DOHH2 (cell line): ENCODE measurements around the gene COX6B1.

Experiments
- H3F3A ChIP-seq: fragments of 200-600 bp; sonication (generic), shearing (Covaris generic); 2 replicates; pipeline ENCODE4 v1.6.0; 2016; ENCODE audit warnings: antibody characterized with exemption, mild to moderate bottlenecking; ENCODE audit not compliant: control insufficient read depth, insufficient read depth
- H3K27ac ChIP-seq: fragments of 200-600 bp; sonication (generic); 2 replicates; pipeline ENCODE4 v1.5.1; 2014; ENCODE audit warnings: low read depth, mild to moderate bottlenecking, low read length, moderate library complexity
- H3K27me3 ChIP-seq: fragments of 200-600 bp; sonication (generic); 2 replicates; pipeline ENCODE4 v1.6.1; 2014; ENCODE audit warnings: mild to moderate bottlenecking, low read length, mixed read lengths; ENCODE audit not compliant: control insufficient read depth
- H3K36me3 ChIP-seq: fragments of 200-600 bp; sonication (generic); 2 replicates; pipeline ENCODE4 v1.6.1; 2014; ENCODE audit warnings: mild to moderate bottlenecking, low read length, moderate library complexity, mixed read lengths; ENCODE audit not compliant: control insufficient read depth
- H3K4me1 ChIP-seq: fragments of 200-600 bp; sonication (generic); 2 replicates; pipeline ENCODE4 v1.6.1; 2014; ENCODE audit warnings: mild to moderate bottlenecking, low read length, mixed read lengths; ENCODE audit not compliant: control insufficient read depth
- H3K4me2 ChIP-seq: fragments of 200-600 bp; sonication (generic); 2 replicates; pipeline ENCODE4 v1.6.0; 2014; ENCODE audit warnings: mild to moderate bottlenecking, low read length, moderate library complexity
- H3K4me3 ChIP-seq: fragments of 200-600 bp; sonication (generic); 2 replicates; pipeline ENCODE4 v1.5.1; 2014; ENCODE audit warnings: mild to moderate bottlenecking, low read length, mixed read lengths
- H3K79me2 ChIP-seq: fragments of 200-600 bp; sonication (generic); 2 replicates; pipeline ENCODE4 v1.6.1; 2014; ENCODE audit warnings: mild to moderate bottlenecking, low read length, mixed read lengths; ENCODE audit not compliant: control insufficient read depth
- H3K9me2 ChIP-seq: fragments of 200-600 bp; sonication (generic); replicated peaks from 2 replicates; pipeline ENCODE4 v1.6.1; 2014; ENCODE audit warnings: mild to moderate bottlenecking, low read length, mixed read lengths; ENCODE audit not compliant: control insufficient read depth
- H3K9me3 ChIP-seq: fragments of 200-600 bp; sonication (generic); 2 replicates; pipeline ENCODE4 v1.6.1; 2014; ENCODE audit warnings: antibody characterized with exemption, low read length, mixed read lengths; ENCODE audit not compliant: control insufficient read depth, insufficient read depth
- H4K20me1 ChIP-seq: fragments of 200-600 bp; sonication (generic); 2 replicates; pipeline ENCODE4 v1.6.0; 2014; ENCODE audit warnings: low read depth, mild to moderate bottlenecking, antibody characterized with exemption, low read length, moderate library complexity; ENCODE audit not compliant: control insufficient read depth, insufficient read depth
- CTCF ChIP-seq: fragments of 200-600 bp; sonication (generic); IDR thresholded peaks from one replicate; pipeline ENCODE4 v1.5.1; 2014; ENCODE audit warnings: antibody characterized with exemption, mild to moderate bottlenecking, low read depth, low read length; ENCODE audit not compliant: poor library complexity, severe bottlenecking
- EZH2phosphoT487 ChIP-seq: fragments of 200-600 bp; sonication (generic); IDR thresholded peaks from 2 replicates; pipeline ENCODE4 v1.6.1; 2017; ENCODE audit warnings: borderline replicate concordance, mild to moderate bottlenecking, antibody characterized with exemption, low read length, moderate library complexity, mixed read lengths

The COX6B1 gene

GRCh38 chr19:35656700-35657099 lies 8.6 kb downstream of the COX6B1 start:
- peaks cover under 1% of the 10 kb centered on the region; the same call in 1 of the 2 replicates for H3K79me2 ChIP-seq
- H3K27ac ChIP-seq, result no peak overlapping the region
- H3K9me2 ChIP-seq, result no peaks in the 10 kb centered on the region
- H3K4me3 ChIP-seq, result no peak overlapping the region
- no peak overlapping the region for H3K4me2 ChIP-seq
- TF ChIP-seq EZH2phosphoT487, result no peak
- no peak for TF ChIP-seq CTCF
- H3K27me3 ChIP-seq, result no peaks in the 10 kb centered on the region
- H3F3A ChIP-seq, result no peaks in the 10 kb centered on the region
- H4K20me1 ChIP-seq, result no peaks in the 10 kb centered on the region
- peaks cover 45% of the 10 kb centered on the region for H3K36me3 ChIP-seq
- no peaks in the 10 kb centered on the region for H3K4me1 ChIP-seq
- H3K9me3 ChIP-seq, result no peaks in the 10 kb centered on the region

- H3F3A ChIP-seq, result no peaks in the 10 kb centered on the region
- H3K79me2 ChIP-seq, result no peaks in the 10 kb centered on the region
- no peaks in the 10 kb centered on the region for H4K20me1 ChIP-seq
- TF ChIP-seq CTCF, result no peak
- no peak for TF ChIP-seq EZH2phosphoT487
- H3K9me3 ChIP-seq, result no peaks in the 10 kb centered on the region
- no peaks in the 10 kb centered on the region for H3K4me1 ChIP-seq
- H3K4me2 ChIP-seq, result no peak overlapping the region
- no peak overlapping the region for H3K4me3 ChIP-seq
- H3K36me3 ChIP-seq, result peaks cover 41% of the 10 kb centered on the region
- H3K27ac ChIP-seq, result no peak overlapping the region
- no peaks in the 10 kb centered on the region for H3K27me3 ChIP-seq
- no peaks in the 10 kb centered on the region for H3K9me2 ChIP-seq
These were observed 10.0 kb downstream of the COX6B1 start for GRCh38 chr19:35657904-35658700.

DNA sequence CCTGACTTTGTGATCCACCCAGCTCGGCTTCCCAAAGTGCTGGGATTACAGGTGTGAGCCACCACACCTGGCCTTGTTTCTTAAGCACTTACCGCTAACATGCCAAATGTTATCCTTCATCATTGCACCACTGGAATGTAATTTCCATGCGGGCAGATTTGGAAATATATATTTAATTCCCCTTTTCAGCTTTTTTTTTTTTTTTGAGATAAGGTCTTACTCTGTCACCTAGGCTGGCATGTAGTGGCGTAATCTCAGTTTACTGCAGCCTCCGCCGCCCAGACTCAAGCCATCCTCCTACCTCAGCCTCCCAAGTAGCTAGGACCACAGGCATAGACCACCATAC lies 13.8 kb downstream of the COX6B1 start:
- Histone ChIP-seq H3K36me3 (peaks cover 14% of the 10 kb centered on the region), H3K4me3 (no peak overlapping the region), H3K79me2 (no peaks in the 10 kb centered on the region), H3K9me2 (no peaks in the 10 kb centered on the region), H3K4me1 (no peaks in the 10 kb centered on the region), H4K20me1 (no peaks in the 10 kb centered on the region), H3K27me3 (no peaks in the 10 kb centered on the region), H3F3A (no peaks in the 10 kb centered on the region), H3K4me2 (no peak overlapping the region), H3K9me3 (no peaks in the 10 kb centered on the region), H3K27ac (no peak overlapping the region)
- no peak for TF ChIP-seq EZH2phosphoT487
- no peak for TF ChIP-seq CTCF
